ENCODE data around the gene ZFP64.
"Not testable (repeated sequence)": the region's sequence is repeated elsewhere in the genome, so short reads cannot be mapped to it uniquely, and the experiment has no call there.

ZFP64 gene

DNA sequence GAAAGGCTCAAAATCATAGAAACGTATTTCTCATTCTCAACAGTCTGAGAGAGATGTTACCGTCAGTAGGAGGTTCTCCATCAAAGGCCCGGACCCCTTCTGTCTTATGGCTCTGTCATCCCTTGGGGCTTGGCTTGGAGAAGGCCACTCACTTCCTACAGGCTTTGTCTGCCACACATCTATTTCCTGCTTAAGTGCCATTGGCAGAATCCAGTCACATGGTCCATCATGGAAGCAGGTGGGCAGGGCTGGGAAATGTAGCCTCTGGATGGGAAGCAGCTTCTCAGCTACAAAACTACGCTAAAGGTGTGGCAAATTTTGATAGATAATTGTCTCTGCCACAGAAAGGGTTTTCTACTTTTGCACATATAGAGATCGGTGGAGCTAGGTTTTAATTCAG, 12.6 kb upstream of the ZFP64 start:
- no peak for DNase-seq (ENCODE audit: low read depth in 2 of 2)

GRCh38 chr20:52201395-52201794, 9.8 kb upstream of the ZFP64 start:
- DNase-seq (ENCODE audit: low read depth in 2 of 2), result no peak

- no peak for DNase-seq (ENCODE audit: low read depth in 2 of 2)
These were observed 9.3 kb upstream of the ZFP64 start for GRCh38 chr20:52200870-52201269.

GRCh38 chr20:52196845-52197244, 5.3 kb upstream of the ZFP64 start:
- no peak for DNase-seq (ENCODE audit: low read depth in 2 of 2)

DNA sequence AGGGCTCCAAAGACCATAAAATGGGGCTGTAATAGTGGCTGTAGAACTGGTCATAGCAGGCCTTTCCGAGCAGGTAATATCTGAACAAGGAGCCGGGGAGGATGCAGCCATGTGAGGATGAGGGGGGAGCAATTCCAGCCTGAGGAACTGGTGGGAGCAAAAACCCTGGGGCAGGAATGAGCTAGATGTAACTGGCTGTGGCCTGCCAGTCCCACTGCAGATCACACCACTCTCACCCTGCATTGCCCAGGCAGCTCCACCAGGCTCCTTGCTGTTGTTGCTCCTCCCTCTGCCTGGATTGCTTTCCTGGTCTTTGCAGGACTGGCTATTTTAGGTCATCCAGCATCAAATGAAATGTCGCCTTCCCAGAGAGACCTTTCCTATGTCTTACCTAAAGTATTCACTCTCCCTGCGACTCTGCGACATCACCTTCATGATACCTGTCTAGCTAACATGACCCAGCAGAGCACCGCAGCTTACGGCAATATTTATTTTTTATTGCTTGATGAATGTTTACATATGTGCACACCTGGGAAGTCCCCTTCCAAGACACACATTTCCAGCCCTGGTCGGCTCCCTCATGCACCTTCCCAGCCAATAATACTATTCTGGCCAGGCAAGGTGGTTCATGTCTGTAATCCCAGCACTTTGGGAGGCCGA, 2.4 kb upstream of the ZFP64 start:
- no peak for DNase-seq (ENCODE audit: low read depth in 2 of 2)

DNA sequence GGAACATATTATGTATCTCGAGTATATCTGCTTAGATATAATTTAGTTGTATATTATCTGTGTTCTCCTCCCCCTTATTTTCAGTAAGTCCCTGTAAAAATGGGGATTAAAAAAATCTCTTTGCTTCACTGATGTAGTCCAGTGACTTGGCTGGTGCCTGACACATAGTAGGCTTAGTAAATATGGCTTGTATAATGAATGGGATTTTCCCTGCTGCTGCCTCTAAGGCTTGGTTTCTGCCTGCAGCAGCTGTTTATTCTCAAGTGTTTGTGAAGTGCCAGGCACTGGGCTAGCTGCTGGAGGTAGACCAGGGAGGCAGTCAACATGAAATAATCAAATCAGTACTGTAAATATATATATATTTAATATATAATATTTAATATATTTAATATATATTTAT, 1.6 kb upstream of the ZFP64 start:
- no peak for DNase-seq (ENCODE audit: low read depth in 2 of 2)

DNA sequence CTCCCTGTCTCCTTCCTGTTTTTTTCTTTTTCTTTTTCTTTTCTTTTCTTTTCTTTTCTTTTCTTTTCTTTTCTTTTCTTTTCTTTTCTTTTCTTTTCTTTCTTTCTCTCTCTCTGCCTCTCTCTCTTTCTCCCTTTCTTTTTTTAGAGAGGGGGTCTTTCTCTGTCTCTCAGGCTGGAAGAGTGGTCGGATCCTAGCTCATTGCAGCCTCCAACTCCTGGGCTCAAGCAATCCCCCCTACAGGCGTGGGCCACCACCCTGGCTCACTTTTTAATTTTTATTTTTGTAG, 1.1 kb upstream of the ZFP64 start:
- DNase-seq (ENCODE audit: low read depth in 2 of 2), result not testable (repeated sequence)

- peak; percentile 21 to 43 for DNase-seq (ENCODE audit: low read depth in 2 of 2)
These were observed 538 bp upstream of the ZFP64 start for GRCh38 chr20:52191916-52192718.

DNA sequence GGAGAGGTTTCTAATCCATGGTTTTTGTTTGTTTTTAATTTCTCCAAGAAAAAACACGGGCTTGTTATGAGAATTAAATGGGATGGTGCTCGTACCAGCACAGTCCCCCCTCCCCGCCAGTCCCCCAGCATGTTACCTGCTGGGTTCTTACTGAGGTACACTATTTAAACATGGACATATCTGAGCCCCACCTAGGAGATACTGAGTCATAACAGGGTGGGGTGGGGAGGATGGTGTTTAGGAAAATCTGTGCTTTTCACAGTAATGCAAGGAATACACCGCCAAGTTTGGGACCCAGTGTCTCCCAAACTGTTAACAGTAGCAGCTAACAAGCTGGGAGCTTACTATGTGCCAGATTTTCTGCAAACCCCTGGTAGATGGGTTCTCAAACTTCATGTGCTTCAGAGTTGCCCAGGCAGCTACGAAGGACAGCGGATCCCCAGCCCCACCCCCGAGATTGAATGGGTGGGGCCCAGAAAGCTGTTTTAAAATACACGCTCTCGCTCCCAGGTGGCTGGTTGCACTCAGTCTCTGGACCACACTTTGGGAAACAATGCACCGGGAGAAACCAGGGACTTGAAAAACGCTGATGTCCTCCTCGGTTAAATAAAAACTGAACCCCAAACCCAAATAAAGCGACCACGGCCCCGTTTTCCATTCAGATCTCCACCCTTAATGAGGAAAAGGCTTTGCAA, 995 bp downstream of the ZFP64 start:
- no peak for DNase-seq (ENCODE audit: low read depth in 2 of 2)

- DNase-seq (ENCODE audit: low read depth in 2 of 2), result no peak
These were observed 9.8 kb downstream of the ZFP64 start for GRCh38 chr20:52181766-52182165.

- no peak for DNase-seq (ENCODE audit: low read depth in 2 of 2)
These were observed 11.3 kb downstream of the ZFP64 start for GRCh38 chr20:52180180-52180840.

- DNase-seq (ENCODE audit: low read depth in 2 of 2), result no peak
These were observed 12.0 kb downstream of the ZFP64 start for GRCh38 chr20:52179331-52180179.

DNA sequence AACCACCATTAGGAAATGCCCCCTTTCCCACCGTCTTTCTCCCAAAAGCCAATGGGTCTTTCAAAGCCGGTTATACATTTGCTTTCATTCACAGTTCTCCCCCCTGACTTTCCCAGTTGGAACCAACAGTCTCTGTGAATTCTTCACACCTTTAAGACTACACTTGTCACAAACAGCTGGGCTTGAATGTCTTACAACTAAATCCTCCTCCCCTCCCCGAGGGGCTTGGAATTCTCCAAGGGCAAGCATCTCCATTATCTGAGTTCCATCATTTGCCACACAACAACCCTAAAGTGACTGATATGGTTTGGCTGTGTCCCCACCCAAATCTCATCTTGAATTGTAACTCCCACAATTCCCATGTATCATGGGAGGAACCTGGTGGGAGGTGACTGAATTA, 12.9 kb downstream of the ZFP64 start:
- no peak for DNase-seq (ENCODE audit: low read depth in 2 of 2)

DNA sequence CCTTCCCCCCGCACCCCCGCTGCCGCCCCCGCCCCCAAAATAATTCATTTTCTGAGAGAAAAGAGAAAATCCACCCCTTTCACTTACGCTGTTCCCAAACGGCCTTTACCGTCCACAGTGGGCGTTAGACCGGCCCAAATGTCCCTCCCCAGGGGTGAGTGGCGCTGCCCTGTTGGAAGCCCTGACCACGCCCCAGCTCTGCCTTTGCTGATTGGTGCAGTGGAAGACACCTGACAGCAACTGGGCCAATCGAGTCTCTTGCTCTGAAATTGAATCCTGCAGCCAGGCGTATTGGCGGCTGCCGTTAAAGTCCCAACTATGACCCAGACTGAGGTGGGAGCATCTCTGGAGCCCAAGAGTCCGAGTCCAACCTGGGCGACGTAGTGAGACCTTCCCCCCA, 15.7 kb downstream of the ZFP64 start:
- no peak for DNase-seq (ENCODE audit: low read depth in 2 of 2)

DNA sequence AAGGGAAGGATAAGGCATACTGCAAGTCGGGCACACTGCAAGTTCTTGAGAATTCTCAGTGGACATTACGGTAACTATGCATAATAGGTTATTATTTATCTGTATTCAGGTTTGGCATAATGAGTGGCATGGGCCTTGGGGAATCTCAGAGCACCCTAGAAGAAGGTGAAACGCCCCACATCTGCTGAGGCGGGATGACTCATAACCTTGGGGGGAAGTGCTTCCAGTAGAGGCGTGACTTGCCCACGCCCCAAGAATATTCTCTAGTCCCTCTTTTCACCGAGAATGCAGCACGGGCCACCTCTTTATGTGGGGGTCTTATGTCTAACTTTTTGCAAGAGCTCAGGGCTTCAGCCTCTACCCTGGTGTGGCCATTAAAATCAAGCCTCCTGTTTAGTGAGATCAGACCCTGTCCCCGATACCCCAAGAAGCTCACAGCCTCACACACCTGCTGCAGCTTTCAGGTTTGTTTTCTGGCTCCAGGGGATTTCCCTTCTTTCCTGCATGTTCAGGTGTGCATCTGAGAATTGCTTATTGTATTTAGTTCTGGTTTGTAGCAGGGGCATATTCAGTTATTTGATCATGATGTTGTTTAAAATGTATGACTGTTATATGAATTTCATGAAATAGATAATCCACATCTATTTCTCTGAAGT, 19.1 kb downstream of the ZFP64 start:
- no peak for DNase-seq (ENCODE audit: low read depth in 2 of 2)

GRCh38 chr20:52171025-52171424, 20.6 kb downstream of the ZFP64 start:
- DNase-seq (ENCODE audit: low read depth in 2 of 2), result no peak

GRCh38 chr20:52168116-52168515, 23.5 kb downstream of the ZFP64 start:
- no peak for DNase-seq (ENCODE audit: low read depth in 2 of 2)

- no peak for DNase-seq (ENCODE audit: low read depth in 2 of 2)
These were observed 24.2 kb downstream of the ZFP64 start for GRCh38 chr20:52167232-52167840.

DNA sequence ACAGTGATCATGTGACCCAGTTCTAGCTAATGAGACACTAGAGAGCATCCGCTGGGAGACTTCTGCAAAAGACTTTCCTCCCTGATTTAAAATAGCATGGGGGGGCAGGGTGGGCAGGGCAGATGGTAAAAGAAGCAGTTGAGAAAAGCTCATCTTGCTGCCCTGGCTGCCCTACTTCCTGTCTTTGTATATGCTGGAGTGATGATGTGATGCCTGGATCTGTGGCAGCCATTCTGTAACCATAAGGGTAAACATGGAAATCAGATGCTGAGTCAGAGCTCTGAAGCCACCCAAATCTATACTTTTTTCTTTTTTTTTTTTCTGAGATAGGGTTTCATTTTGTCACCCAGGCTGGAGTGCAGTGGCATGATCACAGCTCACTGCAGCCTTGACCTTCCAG, 25.4 kb downstream of the ZFP64 start:
- no peak for DNase-seq (ENCODE audit: low read depth in 2 of 2)

DNA sequence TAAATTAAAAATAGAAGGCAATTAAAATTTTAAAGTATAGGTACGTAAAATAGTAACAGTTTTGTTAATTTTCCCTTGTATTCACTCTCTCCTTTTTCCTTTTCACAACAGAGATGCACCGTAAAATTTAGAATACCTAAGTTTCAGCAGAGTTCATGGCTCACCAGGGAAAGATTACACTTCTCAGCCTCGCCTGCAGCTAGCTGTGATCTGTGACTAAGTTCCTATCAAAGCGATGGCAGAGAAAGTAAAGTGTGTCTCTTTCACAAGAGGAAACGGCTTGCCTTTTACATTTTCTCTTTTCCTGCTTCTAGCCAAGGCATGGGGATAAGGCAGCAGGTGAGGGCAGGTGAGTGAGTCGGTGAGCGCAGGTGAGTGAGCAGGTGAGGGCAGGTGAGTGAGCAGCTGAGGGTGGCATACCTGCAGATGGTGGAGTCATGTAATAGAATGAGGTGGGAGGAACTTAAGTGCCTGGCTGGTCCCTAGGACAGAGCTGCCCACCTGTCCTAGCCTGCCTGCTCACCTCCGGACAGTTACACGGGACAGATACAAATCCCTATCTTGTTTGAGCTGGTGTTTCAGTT, 30.9 kb downstream of the ZFP64 start:
- no peak for DNase-seq (ENCODE audit: low read depth in 2 of 2)
